Activated B cell treated with CpG ODN at 0.5 μM for 24 hours (primary cell): ENCODE results near the gene CAST. TPM values are rescaled to one million over a fixed set of nuclear protein-coding genes. Genes with fewer than 3 reads are reported as not detected.

Experiments used
- ATAC-seq: fragments of 200-7000 bp; cut with Tn5 transposase; one replicate; pipeline ENCODE4 v1.10.0; 2021; ENCODE audit warnings: low read depth, mild to moderate bottlenecking, moderate library complexity
- CTCF ChIA-PET: fragments of 350-600 bp; sonication (Branson Sonifier 250); formaldehyde crosslinking; loops from one replicate; lab custom pipeline; 2021; ENCODE audit warnings: antibody characterized with exemption; lab: Charles Lee
- POLR2A ChIA-PET: fragments of 350-600 bp; sonication (Branson Sonifier 250); formaldehyde crosslinking; loops from one replicate; lab custom pipeline; 2021; ENCODE audit warnings: antibody characterized with exemption; lab: Charles Lee
- DNase-seq: peaks from one replicate; pipeline ENCODE4 v3.0.0; 2022
- H3K27ac Mint-ChIP-seq: one replicate; pipeline ENCODE4 v1.8.0; 2020; ENCODE audit warnings: mixed read lengths
- H3K27me3 Mint-ChIP-seq: one replicate; pipeline ENCODE4 v1.8.0; 2021; ENCODE audit warnings: mixed read lengths
- H3K36me3 Mint-ChIP-seq: one replicate; pipeline ENCODE4 v1.8.0; 2021; ENCODE audit warnings: low read depth, mixed read lengths
- H3K4me1 Mint-ChIP-seq: one replicate; pipeline ENCODE4 v1.8.0; 2021; ENCODE audit warnings: mixed read lengths
- H3K4me3 Mint-ChIP-seq: one replicate; pipeline ENCODE4 v1.8.0; 2020; ENCODE audit warnings: mild to moderate bottlenecking, mixed read lengths
- H3K9me3 Mint-ChIP-seq: one replicate; pipeline ENCODE4 v1.8.0; 2020; ENCODE audit warnings: mixed read lengths
- intact Hi-C: fragments of 100-400 bp; cut with micrococcal nuclease; formaldehyde crosslinking; loops from one replicate; pipeline ENCODE4 v1.15.1; 2024
- total RNA-seq: library from RNA; stranded (reverse); gene quantifications from 2 replicates; pipeline ENCODE4 v1.2.3, GENCODE V29; 2022
- TF ChIP-seq, protein P1 (sequence below): fragments of 200-600 bp; IDR thresholded peaks from one replicate; pipeline ENCODE4 v1.8.0; 2022; ENCODE audit warnings: antibody characterized with exemption, mild to moderate bottlenecking

Gene CAST
- total RNA-seq, 1 donor from 2014 or later, result 211 TPM

DNA sequence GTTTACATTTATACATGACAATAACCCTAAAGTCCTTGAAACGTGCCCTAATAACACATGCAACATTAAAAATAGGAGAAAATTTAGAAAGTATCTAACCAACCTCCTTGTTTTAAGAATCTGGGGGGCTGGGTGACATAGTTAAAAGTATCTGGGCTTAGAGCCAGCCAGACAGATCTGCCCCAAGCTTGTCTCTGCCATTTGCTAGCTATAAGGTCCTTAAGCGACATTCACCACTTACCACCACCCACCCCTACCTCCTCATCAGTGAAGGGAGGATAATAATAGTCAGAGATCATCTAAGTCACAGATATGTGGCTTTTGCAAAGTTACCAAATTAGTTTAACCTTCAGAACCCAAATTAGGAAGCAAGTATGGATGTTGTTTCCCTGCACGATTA lies 33.8 kb upstream of the CAST start:
- no peak for DNase-seq
- H3K9me3 Mint-ChIP-seq, result no peaks in the 10 kb centered on the region
- ChIA-PET POLR2A (interaction anchor here (0.7 kb wide), 1 partner anchor 33 kb away, joined by 3 read pairs; the partner anchor contains the start of gene CAST), CTCF (no interaction called here)
- H3K36me3 Mint-ChIP-seq, result no peaks in the 10 kb centered on the region
- H3K27ac Mint-ChIP-seq, result no peak overlapping the region
- H3K27me3 Mint-ChIP-seq, result no peaks in the 10 kb centered on the region
- H3K4me3 Mint-ChIP-seq, result no peak overlapping the region
- intact Hi-C loops, result no loop called here
- TF ChIP-seq, protein P1, sequence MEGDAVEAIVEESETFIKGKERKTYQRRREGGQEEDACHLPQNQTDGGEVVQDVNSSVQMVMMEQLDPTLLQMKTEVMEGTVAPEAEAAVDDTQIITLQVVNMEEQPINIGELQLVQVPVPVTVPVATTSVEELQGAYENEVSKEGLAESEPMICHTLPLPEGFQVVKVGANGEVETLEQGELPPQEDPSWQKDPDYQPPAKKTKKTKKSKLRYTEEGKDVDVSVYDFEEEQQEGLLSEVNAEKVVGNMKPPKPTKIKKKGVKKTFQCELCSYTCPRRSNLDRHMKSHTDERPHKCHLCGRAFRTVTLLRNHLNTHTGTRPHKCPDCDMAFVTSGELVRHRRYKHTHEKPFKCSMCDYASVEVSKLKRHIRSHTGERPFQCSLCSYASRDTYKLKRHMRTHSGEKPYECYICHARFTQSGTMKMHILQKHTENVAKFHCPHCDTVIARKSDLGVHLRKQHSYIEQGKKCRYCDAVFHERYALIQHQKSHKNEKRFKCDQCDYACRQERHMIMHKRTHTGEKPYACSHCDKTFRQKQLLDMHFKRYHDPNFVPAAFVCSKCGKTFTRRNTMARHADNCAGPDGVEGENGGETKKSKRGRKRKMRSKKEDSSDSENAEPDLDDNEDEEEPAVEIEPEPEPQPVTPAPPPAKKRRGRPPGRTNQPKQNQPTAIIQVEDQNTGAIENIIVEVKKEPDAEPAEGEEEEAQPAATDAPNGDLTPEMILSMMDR, result no peak
- no peak for ATAC-seq
- no peaks in the 10 kb centered on the region for H3K4me1 Mint-ChIP-seq

DNA sequence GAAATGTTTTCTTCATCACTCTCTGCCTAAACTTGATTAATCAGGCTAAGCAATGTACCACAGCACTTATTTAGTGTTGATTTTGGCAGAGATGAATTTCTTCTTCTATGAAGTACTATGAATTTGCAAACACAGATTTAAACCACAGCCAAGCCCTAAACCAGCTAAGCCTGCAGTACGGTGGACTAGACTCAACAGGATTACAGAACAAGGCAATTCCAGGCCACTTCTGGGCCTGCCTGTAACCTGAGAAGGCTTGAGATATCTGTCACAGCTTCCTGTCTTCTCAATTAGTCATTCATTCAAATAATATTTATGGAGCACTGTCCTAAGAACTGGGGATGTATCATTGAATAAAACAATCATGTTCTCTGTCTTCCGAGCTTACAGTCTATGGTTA lies 32.4 kb upstream of the CAST start:
- Mint-ChIP-seq H3K36me3 (no peaks in the 10 kb centered on the region), H3K27ac (no peak overlapping the region), H3K27me3 (peaks cover 5% of the 10 kb centered on the region), H3K4me3 (no peak overlapping the region), H3K4me1 (no peaks in the 10 kb centered on the region), H3K9me3 (no peaks in the 10 kb centered on the region)
- ATAC-seq (no peak), DNase-seq (no peak)
- CTCF ChIA-PET, result no interaction called here
- TF ChIP-seq, protein P1, result no peak
- POLR2A ChIA-PET, result no interaction called here
- intact Hi-C loops, result no loop called here

DNA sequence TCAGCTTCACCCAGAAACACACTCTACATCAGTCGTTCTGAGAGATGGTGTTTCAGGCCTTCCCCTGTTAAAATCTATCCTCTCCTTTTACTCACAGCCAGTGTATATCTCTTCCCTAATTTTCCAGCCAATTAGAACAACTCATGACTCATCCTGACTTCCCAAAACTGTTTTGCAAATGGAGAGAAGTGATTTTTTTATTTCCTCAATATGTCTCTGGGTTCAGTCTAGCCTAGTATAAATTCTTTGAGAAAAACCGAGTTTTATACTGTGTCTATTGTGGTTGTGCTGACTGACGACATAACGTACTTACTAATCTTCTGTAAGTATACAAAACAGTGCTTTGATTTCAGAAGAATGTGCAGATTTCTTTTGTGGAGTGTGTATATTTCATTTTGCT lies 28.4 kb upstream of the CAST start:
- no peak for DNase-seq
- ChIA-PET POLR2A (no interaction called here), CTCF (no interaction called here)
- Mint-ChIP-seq H3K27ac (no peak overlapping the region), H3K36me3 (no peaks in the 10 kb centered on the region), H3K27me3 (peaks cover 9% of the 10 kb centered on the region), H3K4me1 (no peaks in the 10 kb centered on the region), H3K9me3 (no peaks in the 10 kb centered on the region), H3K4me3 (no peak overlapping the region)
- no peak for ATAC-seq
- intact Hi-C loops, result no loop called here
- TF ChIP-seq, protein P1, result no peak

DNA sequence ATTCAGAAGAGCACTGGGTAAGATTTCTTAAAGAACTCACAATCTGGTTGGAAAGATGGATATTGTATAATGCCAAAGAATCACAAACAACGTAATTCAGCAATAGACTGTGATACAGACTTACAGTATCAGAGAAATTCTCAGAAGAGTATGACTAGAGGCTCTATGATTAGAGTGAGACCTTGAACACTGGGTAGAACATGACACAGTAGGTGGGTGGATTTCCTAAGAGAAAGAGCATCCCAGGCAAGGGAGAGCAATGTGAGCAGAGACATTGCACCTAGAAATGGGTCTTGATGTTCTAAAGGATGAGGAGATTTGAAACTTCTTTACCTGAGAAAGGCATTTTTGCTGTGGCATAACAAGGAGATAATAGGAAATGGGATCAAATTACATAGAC lies 27.3 kb upstream of the CAST start:
- Mint-ChIP-seq H3K27ac (no peak overlapping the region), H3K9me3 (no peaks in the 10 kb centered on the region), H3K27me3 (peaks cover 9% of the 10 kb centered on the region), H3K36me3 (no peaks in the 10 kb centered on the region), H3K4me3 (no peak overlapping the region), H3K4me1 (no peaks in the 10 kb centered on the region)
- TF ChIP-seq, protein P1, result no peak
- no peak for DNase-seq
- CTCF ChIA-PET, result interaction anchor here (1.0 kb wide), 1 partner anchor 21 kb away, joined by 5 read pairs; no protein-coding TSS in a partner anchor
- no peak for ATAC-seq
- intact Hi-C loops, result no loop called here
- POLR2A ChIA-PET, result no interaction called here

DNA sequence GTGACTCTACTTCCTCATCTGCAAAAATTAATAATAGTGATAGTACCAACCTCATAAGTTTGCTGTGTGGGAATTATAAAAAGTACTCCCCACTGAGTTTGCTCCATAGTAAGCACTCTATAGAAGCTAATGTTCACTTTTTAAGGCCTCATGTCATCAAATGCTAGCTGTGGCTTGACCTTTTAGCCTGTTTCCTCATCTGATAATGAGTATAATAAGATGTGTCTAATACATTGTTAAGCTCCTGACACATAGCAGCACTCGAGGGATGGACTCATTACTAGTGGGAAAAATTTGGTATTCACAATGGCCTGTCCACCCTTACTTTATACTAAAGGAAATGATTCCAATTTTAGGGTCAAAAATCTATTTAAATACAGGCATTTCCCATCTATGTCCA lies 26.1 kb upstream of the CAST start:
- ATAC-seq (no peak), DNase-seq (no peak)
- Mint-ChIP-seq H3K27me3 (peaks cover 10% of the 10 kb centered on the region), H3K4me1 (no peaks in the 10 kb centered on the region), H3K27ac (no peak overlapping the region), H3K9me3 (no peaks in the 10 kb centered on the region), H3K4me3 (no peak overlapping the region), H3K36me3 (no peaks in the 10 kb centered on the region)
- intact Hi-C loops, result no loop called here
- ChIA-PET CTCF (no interaction called here), POLR2A (no interaction called here)
- TF ChIP-seq, protein P1, result no peak
